SHP77 treated with DMSO at 0.1 percent for 48 hours (cell line): Measurements from ENCODE around the gene CHSY3.
"Not testable (repeated sequence)": the region's sequence is repeated elsewhere in the genome, so short reads cannot be mapped to it uniquely, and the experiment has no call there.

Experiments
- DNase-seq: peaks from one replicate; lab custom pipeline; 2025; lab: John Stamatoyannopoulos, UW

The CHSY3 gene

GRCh38 chr5:130164966-130165365 lies 260.7 kb downstream of the CHSY3 start:
- no peak for DNase-seq

GRCh38 chr5:130166839-130167490 lies 262.7 kb downstream of the CHSY3 start:
- no peak for DNase-seq

GRCh38 chr5:130168211-130168610 lies 263.9 kb downstream of the CHSY3 start:
- DNase-seq = no peak

- no peak for DNase-seq
These were observed 267.4 kb downstream of the CHSY3 start for GRCh38 chr5:130171699-130172098.

GRCh38 chr5:130183115-130183514 lies 278.9 kb downstream of the CHSY3 start:
- no peak for DNase-seq

- DNase-seq = no peak
These were observed 285.7 kb downstream of the CHSY3 start for GRCh38 chr5:130189961-130190360.

GRCh38 chr5:130198927-130199326 lies 294.7 kb downstream of the CHSY3 start:
- no peak for DNase-seq

GRCh38 chr5:130206686-130207085 lies 302.4 kb downstream of the CHSY3 start:
- no peak for DNase-seq

- DNase-seq = no peak
These were observed 309.3 kb downstream of the CHSY3 start for GRCh38 chr5:130213607-130214006.

GRCh38 chr5:130216286-130216685 lies 312.0 kb downstream of the CHSY3 start:
- DNase-seq = no peak

- no peak for DNase-seq
These were observed 318.3 kb downstream of the CHSY3 start for GRCh38 chr5:130222573-130222972.

GRCh38 chr5:130226556-130226955 lies 322.3 kb downstream of the CHSY3 start:
- DNase-seq = not testable (repeated sequence)

GRCh38 chr5:130227699-130228098 lies 323.4 kb downstream of the CHSY3 start:
- no peak for DNase-seq

- DNase-seq = no peak
These were observed 327.5 kb downstream of the CHSY3 start for GRCh38 chr5:130231786-130232185.

- no peak for DNase-seq
These were observed 330.6 kb downstream of the CHSY3 start for GRCh38 chr5:130234816-130235215.
